ENCODE results near the gene NF1.

GRCh38 chr17:31054761-31055160 is 40.0 kb upstream of the NF1 start:
- TF ChIP-seq POLR2AphosphoS5 (IDR thresholded peaks at IDR 0.05) (no peak), CTCF (IDR thresholded peaks at IDR 0.05) (no peak), POLR2A (IDR thresholded peaks at IDR 0.05) (no peak), EP300 (IDR thresholded peaks at IDR 0.05) (no peak)

Measured in sigmoid colon (tissue), 4 donors.